Natural killer cell (primary cell): ENCODE results near the gene MYH14. TPM values are rescaled to one million over a fixed set of nuclear protein-coding genes. Genes with fewer than 3 reads are reported as not detected.

ENCODE experiments used
- ATAC-seq, 3 donors: fragments of 150-1000 bp in 2 of 3; fragments of 200-7000 bp in 1 of 3; cut with Tn5 transposase; 1 replicate in 1 of 3; 2 replicates in 2 of 3; pipeline ENCODE4 v1.10.0; 2021; ENCODE audit warnings: mild to moderate bottlenecking in 2 of 3, moderate library complexity in 2 of 3
- DNase-seq, 2 donors: peaks; one replicate each; pipeline versions ENCODE4 v3.0.0 to v3.0.0-alpha.2; 2013 to 2021; ENCODE audit warnings: mixed read lengths in 1 of 2
- H3K27ac ChIP-seq: one replicate; pipeline ENCODE4 v1.5.1; 2013; ENCODE audit warnings: mild to moderate bottlenecking, low read length
- H3K27me3 ChIP-seq: one replicate; pipeline ENCODE4 v1.6.1; 2013; ENCODE audit warnings: low read length; ENCODE audit not compliant: control insufficient read depth, insufficient read depth
- H3K36me3 ChIP-seq: one replicate; pipeline ENCODE4 v1.6.1; 2013; ENCODE audit warnings: low read length; ENCODE audit not compliant: control insufficient read depth, insufficient read depth
- H3K4me1 ChIP-seq: one replicate; pipeline ENCODE4 v1.6.1; 2013; ENCODE audit warnings: low read length; ENCODE audit not compliant: control insufficient read depth, insufficient read depth
- H3K4me3 ChIP-seq: one replicate; pipeline ENCODE4 v1.5.1; 2013; ENCODE audit warnings: low read length
- H3K9me3 ChIP-seq: one replicate; pipeline ENCODE4 v1.6.1; 2013; ENCODE audit warnings: low read length; ENCODE audit not compliant: control insufficient read depth, insufficient read depth
- H3K27ac Mint-ChIP-seq, 2 donors: one replicate each; pipeline ENCODE4 v1.8.0; 2022; ENCODE audit warnings: mild to moderate bottlenecking in 2 of 2, mixed read lengths in 2 of 2, moderate library complexity in 1 of 2
- H3K27me3 Mint-ChIP-seq, 2 donors: one replicate each; pipeline ENCODE4 v1.8.0; 2022; ENCODE audit warnings: low read depth in 2 of 2, mixed read lengths in 2 of 2
- H3K36me3 Mint-ChIP-seq: one replicate; pipeline ENCODE4 v1.8.0; 2022; ENCODE audit warnings: mixed read lengths
- H3K4me1 Mint-ChIP-seq, 2 donors: one replicate each; pipeline ENCODE4 v1.8.0; 2022; ENCODE audit warnings: mixed read lengths in 2 of 2
- H3K4me3 Mint-ChIP-seq: one replicate; pipeline ENCODE4 v1.8.0; 2022; ENCODE audit warnings: mild to moderate bottlenecking, moderate library complexity, mixed read lengths
- H3K9me3 Mint-ChIP-seq, 2 donors: one replicate each; pipeline ENCODE4 v1.8.0; 2022; ENCODE audit warnings: mixed read lengths in 2 of 2
- CTCF ChIP-seq: fragments of 200-600 bp; IDR thresholded peaks from one replicate; pipeline ENCODE4 v1.8.0; 2022; ENCODE audit warnings: antibody characterized with exemption
- WGBS: methylation state at CpG from one replicate; pipeline ENCODE4 v1.1.7; 2013; ENCODE audit warnings: missing lambda C conversion rate; ENCODE audit not compliant: insufficient coverage; 5-methylcytosine and 5-hydroxymethylcytosine counted together
- intact Hi-C: fragments of 100-400 bp; cut with micrococcal nuclease; formaldehyde crosslinking; loops from one replicate; pipeline ENCODE4 v1.14.2; 2022
- total RNA-seq, 4 donors: library from RNA; stranded (reverse); fragments of 120-200 nt in 1 of 4; gene quantifications; one replicate each; pipeline versions ENCODE4 v1.2.3 to v1.2.4, GENCODE V29; 2013 to 2022

The MYH14 gene
- total RNA-seq, 3 donors from 2014 or later (not counting 1 experiment from before 2014, with no cell fraction given) = not detected

DNA sequence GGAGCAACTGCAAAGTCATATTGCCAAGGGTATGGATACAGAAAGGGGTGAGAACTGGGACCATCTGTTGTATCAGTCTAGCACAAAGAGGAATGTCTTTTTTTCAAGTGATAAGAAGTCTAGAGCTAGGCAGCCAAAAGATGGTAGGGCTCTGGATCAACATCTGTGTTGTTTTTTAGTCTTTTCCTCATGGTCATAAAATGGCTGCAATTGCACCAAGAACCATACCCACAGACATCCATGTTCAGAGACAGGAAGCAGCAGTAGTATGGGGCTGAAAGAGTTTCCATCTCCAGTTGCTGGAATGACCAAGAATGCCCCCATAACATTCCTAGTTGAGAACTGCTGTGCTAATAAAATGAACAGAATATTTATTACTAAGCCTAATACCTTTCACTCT is 100.1 kb downstream of the MYH14 start:
- intact Hi-C loops = no loop called here

GRCh38 chr19:50308991-50309390 is 105.6 kb downstream of the MYH14 start:
- DNase-seq (no peak), ATAC-seq (no peak)
- intact Hi-C loops = no loop called here
- Histone ChIP-seq H3K27me3 (peaks cover 30% of the 10 kb centered on the region), H3K36me3 (no peaks in the 10 kb centered on the region), H3K4me1 (no peaks in the 10 kb centered on the region), H3K27ac (no peak overlapping the region), H3K9me3 (no peaks in the 10 kb centered on the region), H3K4me3 (no peak overlapping the region)
- H3K9me3 Mint-ChIP-seq = no peaks in the 10 kb centered on the region
- H3K27ac Mint-ChIP-seq = no peak overlapping the region
- peaks cover 49 to 61% of the 10 kb centered on the region in 2 donors for H3K27me3 Mint-ChIP-seq
- H3K36me3 Mint-ChIP-seq = no peaks in the 10 kb centered on the region
- no peaks in the 10 kb centered on the region for H3K4me1 Mint-ChIP-seq
- H3K4me3 Mint-ChIP-seq = no peak overlapping the region
- 87% methylated on average over 21 of the region's 21 CpGs for WGBS
- no peak for TF ChIP-seq CTCF

More for the DNA sequence above, 100.1 kb downstream of the MYH14 start:
- Histone ChIP-seq H3K27ac (no peak overlapping the region), H3K4me3 (no peak overlapping the region), H3K36me3 (no peaks in the 10 kb centered on the region), H3K27me3 (peaks cover 2% of the 10 kb centered on the region), H3K4me1 (no peaks in the 10 kb centered on the region), H3K9me3 (no peaks in the 10 kb centered on the region)
- DNase-seq = no peak
- no peak for TF ChIP-seq CTCF
- no peaks in the 10 kb centered on the region for H3K9me3 Mint-ChIP-seq
- H3K27me3 Mint-ChIP-seq = peaks cover 22 to 46% of the 10 kb centered on the region in 2 donors
- H3K4me3 Mint-ChIP-seq = no peak overlapping the region
- H3K27ac Mint-ChIP-seq = no peak overlapping the region
- ATAC-seq = no peak
- no peaks in the 10 kb centered on the region for H3K36me3 Mint-ChIP-seq
- no peaks in the 10 kb centered on the region for H3K4me1 Mint-ChIP-seq

DNA sequence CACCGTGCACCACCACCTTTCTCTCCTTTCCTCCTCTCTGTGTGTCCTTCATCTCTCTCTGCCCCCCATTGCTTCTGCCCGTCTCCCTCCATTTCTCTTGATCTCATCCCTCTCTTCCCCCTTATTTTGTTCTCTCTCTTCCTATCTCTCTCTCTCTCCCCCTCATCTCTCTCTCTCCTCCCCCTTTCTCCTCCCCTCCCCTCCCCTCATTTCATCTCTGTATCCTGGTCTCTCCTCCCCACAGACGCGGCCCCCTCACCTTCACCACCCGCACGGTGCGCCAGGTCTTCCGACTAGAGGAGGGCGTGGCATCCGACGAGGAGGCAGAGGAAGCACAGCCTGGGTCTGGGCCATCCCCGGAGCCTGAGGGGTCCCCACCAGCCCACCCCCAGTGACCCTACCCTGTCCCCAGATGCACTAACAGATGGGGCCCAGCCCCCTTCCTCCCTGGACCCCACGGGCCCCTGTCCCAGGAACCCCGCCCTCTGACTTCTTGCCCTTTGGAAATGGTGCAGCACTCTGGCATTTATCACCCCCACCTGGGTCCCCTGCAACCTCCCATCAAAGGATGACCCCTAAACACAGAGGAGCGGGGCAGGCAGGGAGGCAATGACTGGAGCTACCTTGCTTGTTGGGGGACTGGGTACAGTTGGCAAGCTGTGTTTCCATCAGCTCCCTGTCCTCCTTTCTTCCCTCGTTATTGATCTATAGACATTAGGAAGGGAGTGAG is 106.1 kb downstream of the MYH14 start:
- Histone ChIP-seq H3K27me3 (peaks cover 34% of the 10 kb centered on the region), H3K4me3 (no peak overlapping the region), H3K27ac (no peak overlapping the region), H3K36me3 (no peaks in the 10 kb centered on the region), H3K9me3 (no peaks in the 10 kb centered on the region), H3K4me1 (no peaks in the 10 kb centered on the region)
- no peaks in the 10 kb centered on the region for H3K9me3 Mint-ChIP-seq
- no peak overlapping the region for H3K4me3 Mint-ChIP-seq
- H3K27me3 Mint-ChIP-seq = peaks cover 53 to 61% of the 10 kb centered on the region in 2 donors
- H3K4me1 Mint-ChIP-seq = no peaks in the 10 kb centered on the region
- ATAC-seq (no peak), DNase-seq (no peak)
- H3K36me3 Mint-ChIP-seq = no peaks in the 10 kb centered on the region
- WGBS = 69% methylated on average over 15 of the region's 16 CpGs
- H3K27ac Mint-ChIP-seq = no peak overlapping the region
- intact Hi-C loops = no loop called here
- TF ChIP-seq CTCF = no peak
